Hepatocyte (in vitro differentiated cells): ENCODE data around the gene HSDL2.
"Not testable (repeated sequence)": the region's sequence is repeated elsewhere in the genome, so short reads cannot be mapped to it uniquely, and the experiment has no call there.

Experiments used
- EZH2 ChIP-seq: fragments of 200-600 bp; sonication (generic); IDR thresholded peaks from 2 replicates; pipeline ENCODE4 v1.6.1; 2016; ENCODE audit warnings: antibody characterized with exemption, mild to moderate bottlenecking, borderline replicate concordance
- EZH2phosphoT487 ChIP-seq: fragments of 200-600 bp; sonication (generic); IDR thresholded peaks from one replicate; pipeline ENCODE4 v1.6.1; 2018; ENCODE audit warnings: antibody characterized with exemption, mild to moderate bottlenecking, low read depth, moderate library complexity; ENCODE audit not compliant: unreplicated experiment, severe bottlenecking
- TF ChIP-seq, protein P1 (sequence below): fragments of 200-600 bp; sonication (generic); IDR thresholded peaks from 2 replicates; pipeline ENCODE4 v1.5.1; 2016; ENCODE audit warnings: antibody characterized with exemption, mild to moderate bottlenecking; ENCODE audit not compliant: poor library complexity

GRCh38 chr9:112373666-112374065 lies 6.2 kb upstream of the HSDL2 start:
- TF ChIP-seq, protein P1, sequence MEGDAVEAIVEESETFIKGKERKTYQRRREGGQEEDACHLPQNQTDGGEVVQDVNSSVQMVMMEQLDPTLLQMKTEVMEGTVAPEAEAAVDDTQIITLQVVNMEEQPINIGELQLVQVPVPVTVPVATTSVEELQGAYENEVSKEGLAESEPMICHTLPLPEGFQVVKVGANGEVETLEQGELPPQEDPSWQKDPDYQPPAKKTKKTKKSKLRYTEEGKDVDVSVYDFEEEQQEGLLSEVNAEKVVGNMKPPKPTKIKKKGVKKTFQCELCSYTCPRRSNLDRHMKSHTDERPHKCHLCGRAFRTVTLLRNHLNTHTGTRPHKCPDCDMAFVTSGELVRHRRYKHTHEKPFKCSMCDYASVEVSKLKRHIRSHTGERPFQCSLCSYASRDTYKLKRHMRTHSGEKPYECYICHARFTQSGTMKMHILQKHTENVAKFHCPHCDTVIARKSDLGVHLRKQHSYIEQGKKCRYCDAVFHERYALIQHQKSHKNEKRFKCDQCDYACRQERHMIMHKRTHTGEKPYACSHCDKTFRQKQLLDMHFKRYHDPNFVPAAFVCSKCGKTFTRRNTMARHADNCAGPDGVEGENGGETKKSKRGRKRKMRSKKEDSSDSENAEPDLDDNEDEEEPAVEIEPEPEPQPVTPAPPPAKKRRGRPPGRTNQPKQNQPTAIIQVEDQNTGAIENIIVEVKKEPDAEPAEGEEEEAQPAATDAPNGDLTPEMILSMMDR, result not testable (repeated sequence)
- TF ChIP-seq EZH2, EZH2phosphoT487: not testable (repeated sequence)
